Measurements from ENCODE around the gene CLMN.

DNA sequence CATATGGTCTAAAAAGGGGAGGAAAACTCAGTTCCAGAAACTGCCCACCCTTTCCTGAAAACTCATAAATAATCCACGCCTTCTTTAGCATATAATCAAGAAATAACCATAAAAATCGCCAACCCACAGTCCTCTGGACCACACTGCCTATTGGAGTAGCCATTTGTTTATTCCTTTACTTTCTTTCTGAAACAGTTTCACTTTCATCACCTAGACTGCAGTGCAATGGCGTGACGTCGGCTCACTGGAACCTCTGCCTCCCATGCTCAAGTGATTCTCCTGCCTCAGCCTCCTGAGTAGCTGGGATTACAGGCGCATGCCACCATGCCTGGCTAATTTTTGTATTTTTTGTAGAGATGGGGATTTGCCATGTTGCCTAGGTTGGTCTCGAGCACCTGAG, 44.2 kb downstream of the CLMN start:
- TF ChIP-seq, protein P1, sequence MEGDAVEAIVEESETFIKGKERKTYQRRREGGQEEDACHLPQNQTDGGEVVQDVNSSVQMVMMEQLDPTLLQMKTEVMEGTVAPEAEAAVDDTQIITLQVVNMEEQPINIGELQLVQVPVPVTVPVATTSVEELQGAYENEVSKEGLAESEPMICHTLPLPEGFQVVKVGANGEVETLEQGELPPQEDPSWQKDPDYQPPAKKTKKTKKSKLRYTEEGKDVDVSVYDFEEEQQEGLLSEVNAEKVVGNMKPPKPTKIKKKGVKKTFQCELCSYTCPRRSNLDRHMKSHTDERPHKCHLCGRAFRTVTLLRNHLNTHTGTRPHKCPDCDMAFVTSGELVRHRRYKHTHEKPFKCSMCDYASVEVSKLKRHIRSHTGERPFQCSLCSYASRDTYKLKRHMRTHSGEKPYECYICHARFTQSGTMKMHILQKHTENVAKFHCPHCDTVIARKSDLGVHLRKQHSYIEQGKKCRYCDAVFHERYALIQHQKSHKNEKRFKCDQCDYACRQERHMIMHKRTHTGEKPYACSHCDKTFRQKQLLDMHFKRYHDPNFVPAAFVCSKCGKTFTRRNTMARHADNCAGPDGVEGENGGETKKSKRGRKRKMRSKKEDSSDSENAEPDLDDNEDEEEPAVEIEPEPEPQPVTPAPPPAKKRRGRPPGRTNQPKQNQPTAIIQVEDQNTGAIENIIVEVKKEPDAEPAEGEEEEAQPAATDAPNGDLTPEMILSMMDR (IDR thresholded peaks at IDR 0.05; ENCODE audit: insufficient read depth, low read length), result no peak
- TF ChIP-seq POLR2AphosphoS5 (IDR thresholded peaks at IDR 0.05; ENCODE audit: low read depth), result no peak
